Skeletal muscle satellite cell (primary cell): ENCODE measurements around the gene RNF157.

Experiments
- H3K27me3 ChIP-seq: 2 replicates; pipeline ENCODE4 v1.7.0; 2013; ENCODE audit warnings: low read length; ENCODE audit not compliant: control insufficient read depth, insufficient read depth
- H3K36me3 ChIP-seq: 2 replicates; pipeline ENCODE4 v1.7.0; 2013; ENCODE audit warnings: mild to moderate bottlenecking, control low read depth, low read length; ENCODE audit not compliant: insufficient read depth
- H3K4me1 ChIP-seq: 2 replicates; pipeline ENCODE4 v1.7.0; 2013; ENCODE audit warnings: low read length; ENCODE audit not compliant: control insufficient read depth, insufficient read depth
- H3K4me2 ChIP-seq: 2 replicates; pipeline ENCODE4 v1.7.0; 2013; ENCODE audit warnings: mild to moderate bottlenecking, low read length
- H3K4me3 ChIP-seq: 2 replicates; pipeline ENCODE4 v1.7.0; 2013; ENCODE audit warnings: low read length
- H3K9ac ChIP-seq: 2 replicates; pipeline ENCODE4 v1.7.0; 2013; ENCODE audit warnings: mild to moderate bottlenecking, low read depth, low read length, moderate library complexity
- H3K9me3 ChIP-seq: replicated peaks from 2 replicates; pipeline ENCODE4 v1.7.0; 2013; ENCODE audit warnings: mild to moderate bottlenecking, control low read depth, low read length

Gene RNF157

DNA sequence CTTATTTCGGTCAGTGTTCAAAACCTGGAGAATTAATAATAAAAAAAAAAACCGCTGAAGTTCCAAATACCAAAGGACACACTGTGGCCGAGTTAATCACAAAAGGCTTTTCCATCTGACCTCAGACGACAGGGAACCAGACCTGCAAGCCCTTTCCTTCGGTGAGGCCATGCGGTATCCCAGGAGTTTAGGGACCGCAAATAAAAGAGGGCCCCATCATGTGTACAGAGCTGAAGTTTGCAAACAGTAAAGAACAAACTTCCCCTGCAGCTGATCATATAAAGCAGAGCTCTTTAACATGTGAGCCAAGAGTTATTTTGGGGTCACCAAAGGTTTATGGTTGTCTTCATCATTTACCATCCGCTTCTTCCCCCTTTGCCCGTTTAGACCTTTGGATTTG lies 66.3 kb downstream of the RNF157 start:
- Histone ChIP-seq H3K9me3 (no peaks in the 10 kb centered on the region), H3K4me2 (no peak overlapping the region), H3K4me3 (no peak overlapping the region), H3K27me3 (peaks cover 9% of the 10 kb centered on the region), H3K4me1 (no peaks in the 10 kb centered on the region), H3K9ac (no peak overlapping the region), H3K36me3 (no peaks in the 10 kb centered on the region)

- Histone ChIP-seq H3K4me1 (no peaks in the 10 kb centered on the region), H3K4me2 (no peak overlapping the region), H3K36me3 (no peaks in the 10 kb centered on the region), H3K27me3 (peaks cover 12% of the 10 kb centered on the region), H3K9me3 (no peaks in the 10 kb centered on the region), H3K4me3 (no peak overlapping the region), H3K9ac (no peak overlapping the region)
Observed at GRCh38 chr17:76173474-76173873, 66.8 kb downstream of the RNF157 start.

DNA sequence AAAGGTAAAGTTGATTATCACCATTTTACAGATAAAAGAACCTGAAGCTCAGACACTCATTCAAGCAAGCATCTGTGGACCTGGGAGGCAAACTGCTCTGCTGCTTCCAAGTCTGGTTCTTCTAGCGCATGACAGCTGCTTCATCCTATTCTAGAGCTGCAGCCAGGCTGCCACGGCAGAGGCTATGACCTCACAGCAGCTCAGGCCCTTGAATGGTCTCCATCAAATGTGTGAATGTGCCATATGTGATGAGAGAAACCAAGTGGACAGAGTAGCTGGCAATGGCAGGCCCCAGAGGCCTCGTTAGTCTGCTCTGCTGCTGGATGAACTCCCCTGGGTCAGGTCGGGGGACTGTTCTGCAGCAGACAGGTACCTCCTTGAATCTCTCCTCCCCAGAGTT lies 68.6 kb downstream of the RNF157 start:
- Histone ChIP-seq H3K9ac (no peak overlapping the region), H3K9me3 (no peaks in the 10 kb centered on the region), H3K36me3 (no peaks in the 10 kb centered on the region), H3K4me2 (no peak overlapping the region), H3K4me3 (no peak overlapping the region), H3K27me3 (peaks cover 20% of the 10 kb centered on the region), H3K4me1 (no peaks in the 10 kb centered on the region)

DNA sequence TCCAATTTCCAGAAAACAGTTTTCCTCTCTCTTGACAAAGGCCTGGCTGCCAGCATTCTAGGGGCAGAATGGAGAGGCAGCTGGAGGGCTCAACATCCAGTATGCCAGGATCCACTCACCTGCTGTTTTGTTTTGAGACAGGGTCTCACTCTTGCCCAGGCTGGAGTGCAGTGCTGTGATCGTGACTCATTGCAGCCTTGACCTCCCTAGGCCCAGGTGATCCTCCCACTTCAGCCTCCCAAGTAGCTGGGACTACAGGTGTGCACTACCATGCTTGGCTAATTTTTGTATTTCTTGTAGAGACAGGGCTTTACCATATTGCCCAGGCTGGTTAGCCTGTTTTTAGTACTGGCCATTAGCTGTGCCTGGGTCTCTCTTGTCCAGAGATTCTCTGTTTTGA lies 70.2 kb downstream of the RNF157 start:
- H3K36me3 ChIP-seq, result no peaks in the 10 kb centered on the region
- H3K4me3 ChIP-seq, result no peak overlapping the region
- H3K9me3 ChIP-seq, result no peaks in the 10 kb centered on the region
- H3K9ac ChIP-seq, result no peak overlapping the region
- no peaks in the 10 kb centered on the region for H3K4me1 ChIP-seq
- no peak overlapping the region for H3K4me2 ChIP-seq
- H3K27me3 ChIP-seq, result peaks cover 27% of the 10 kb centered on the region

DNA sequence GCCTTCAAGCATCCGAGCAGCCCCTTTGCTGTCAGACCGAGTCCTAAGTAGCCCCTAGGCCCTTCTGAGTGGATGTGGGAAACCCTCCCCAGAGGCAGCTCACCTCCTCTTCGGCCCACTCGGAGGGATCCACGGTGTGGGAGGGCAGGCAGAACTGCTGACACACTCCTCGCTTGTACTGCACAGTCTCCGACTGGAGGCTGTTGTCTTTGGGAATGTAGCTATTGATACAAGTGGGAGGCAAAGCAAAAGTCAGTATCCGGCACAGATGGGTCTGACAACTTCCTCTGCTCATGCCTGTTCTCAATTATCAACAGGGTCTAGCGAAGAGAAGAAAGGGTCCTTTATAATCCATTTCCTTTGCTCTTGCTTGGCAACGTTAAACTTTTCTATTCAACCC lies 73.4 kb downstream of the RNF157 start:
- H3K9ac ChIP-seq, result no peak overlapping the region
- peaks cover 31% of the 10 kb centered on the region for H3K27me3 ChIP-seq
- no peaks in the 10 kb centered on the region for H3K36me3 ChIP-seq
- no peaks in the 10 kb centered on the region for H3K4me1 ChIP-seq
- no peak overlapping the region for H3K4me2 ChIP-seq
- H3K4me3 ChIP-seq, result no peak overlapping the region
- H3K9me3 ChIP-seq, result no peaks in the 10 kb centered on the region

- H3K27me3 ChIP-seq, result peaks cover 34% of the 10 kb centered on the region
Observed at GRCh38 chr17:76166168-76166567, 74.1 kb downstream of the RNF157 start.

DNA sequence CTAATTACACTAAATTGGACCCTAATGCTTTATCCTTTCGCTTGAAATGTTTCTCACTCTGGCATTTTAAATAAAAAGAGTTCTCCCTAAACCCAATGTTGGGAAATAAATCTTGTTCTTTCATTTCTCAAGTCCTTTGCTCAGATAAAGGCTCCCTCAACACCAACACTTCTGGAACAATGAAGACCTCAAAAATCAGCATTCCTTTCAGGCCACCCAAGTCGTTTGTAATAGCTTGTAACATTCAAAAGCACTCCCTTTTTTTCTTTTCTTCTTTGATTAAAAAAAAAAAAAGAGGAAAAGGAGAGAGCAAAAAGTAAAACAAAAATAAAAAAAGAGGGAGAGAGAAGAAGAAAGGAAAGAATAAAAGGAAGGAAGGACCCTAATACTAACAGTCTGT lies 76.0 kb downstream of the RNF157 start:
- H3K9ac ChIP-seq, result no peak overlapping the region
- H3K27me3 ChIP-seq, result peaks cover 40% of the 10 kb centered on the region
- no peak overlapping the region for H3K4me2 ChIP-seq
- H3K4me1 ChIP-seq, result no peaks in the 10 kb centered on the region
- no peaks in the 10 kb centered on the region for H3K36me3 ChIP-seq
- H3K4me3 ChIP-seq, result no peak overlapping the region
- H3K9me3 ChIP-seq, result no peaks in the 10 kb centered on the region

More at GRCh38 chr17:76166168-76166567, 74.1 kb downstream of the RNF157 start:
- H3K4me3 ChIP-seq, result no peak overlapping the region
- no peak overlapping the region for H3K4me2 ChIP-seq
- H3K9ac ChIP-seq, result no peak overlapping the region
- no peaks in the 10 kb centered on the region for H3K4me1 ChIP-seq
- H3K9me3 ChIP-seq, result no peaks in the 10 kb centered on the region
- no peaks in the 10 kb centered on the region for H3K36me3 ChIP-seq

DNA sequence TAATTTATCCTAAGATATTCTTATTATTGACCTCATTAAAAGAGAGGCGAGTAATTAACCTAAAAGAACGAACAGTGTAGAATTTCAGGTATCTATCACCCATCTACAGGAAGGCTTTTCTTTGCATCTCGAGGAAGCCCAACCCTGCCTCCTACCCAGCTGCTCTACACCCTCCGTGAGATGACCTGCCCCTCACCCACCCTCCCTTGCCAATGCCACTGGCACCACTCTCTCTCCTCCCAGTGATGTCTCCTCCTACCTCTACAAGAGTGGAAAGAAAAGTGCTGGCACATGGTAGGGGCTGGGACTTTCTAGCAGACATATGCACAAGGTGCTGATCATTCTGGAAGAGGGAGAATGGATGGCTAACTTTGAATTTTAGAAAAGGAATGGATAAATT lies 76.4 kb downstream of the RNF157 start:
- H3K36me3 ChIP-seq, result no peaks in the 10 kb centered on the region
- peaks cover 39% of the 10 kb centered on the region for H3K27me3 ChIP-seq
- H3K4me3 ChIP-seq, result no peak overlapping the region
- no peak overlapping the region for H3K4me2 ChIP-seq
- H3K9ac ChIP-seq, result no peak overlapping the region
- no peaks in the 10 kb centered on the region for H3K4me1 ChIP-seq
- no peaks in the 10 kb centered on the region for H3K9me3 ChIP-seq

GRCh38 chr17:76161619-76162266 lies 78.5 kb downstream of the RNF157 start:
- H3K36me3 ChIP-seq, result no peaks in the 10 kb centered on the region
- H3K27me3 ChIP-seq, result peaks cover 45% of the 10 kb centered on the region
- H3K9me3 ChIP-seq, result no peaks in the 10 kb centered on the region
- H3K4me1 ChIP-seq, result no peaks in the 10 kb centered on the region
- H3K4me3 ChIP-seq, result no peak overlapping the region
- no peak overlapping the region for H3K4me2 ChIP-seq
- no peak overlapping the region for H3K9ac ChIP-seq

- no peaks in the 10 kb centered on the region for H3K36me3 ChIP-seq
Observed at GRCh38 chr17:76160896-76161528, 79.3 kb downstream of the RNF157 start.

GRCh38 chr17:76159157-76159556 lies 81.1 kb downstream of the RNF157 start:
- H3K36me3 ChIP-seq, result no peaks in the 10 kb centered on the region
- H3K4me3 ChIP-seq, result no peak overlapping the region
- no peak overlapping the region for H3K4me2 ChIP-seq
- H3K9me3 ChIP-seq, result no peaks in the 10 kb centered on the region
- no peak overlapping the region for H3K9ac ChIP-seq
- no peaks in the 10 kb centered on the region for H3K4me1 ChIP-seq
- H3K27me3 ChIP-seq, result peaks cover 63% of the 10 kb centered on the region

More at GRCh38 chr17:76160896-76161528, 79.3 kb downstream of the RNF157 start:
- Histone ChIP-seq H3K9ac (no peak overlapping the region), H3K4me2 (no peak overlapping the region), H3K4me1 (no peaks in the 10 kb centered on the region), H3K27me3 (peaks cover 47% of the 10 kb centered on the region), H3K9me3 (no peaks in the 10 kb centered on the region), H3K4me3 (no peak overlapping the region)

DNA sequence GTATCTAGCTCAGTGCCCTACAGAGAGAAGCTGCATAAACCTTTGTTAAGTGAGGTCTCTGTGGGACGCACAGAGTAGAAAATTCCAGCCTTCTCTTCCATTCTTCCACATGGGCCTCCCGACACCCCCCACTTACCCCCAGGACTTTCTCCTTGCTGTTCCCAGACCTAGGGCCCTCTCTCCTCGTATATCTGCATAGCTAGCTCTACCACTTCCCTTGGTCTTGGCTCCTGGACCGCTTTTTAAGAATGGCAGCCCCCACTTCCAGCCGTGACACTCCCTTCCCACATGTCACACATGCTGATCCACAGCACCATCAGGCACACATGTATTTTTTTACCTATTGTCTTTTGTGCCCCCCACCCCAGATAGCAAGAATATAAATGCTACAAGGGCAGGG lies 82.5 kb downstream of the RNF157 start:
- H3K9ac ChIP-seq, result no peak overlapping the region
- H3K4me3 ChIP-seq, result no peak overlapping the region
- H3K36me3 ChIP-seq, result no peaks in the 10 kb centered on the region
- no peaks in the 10 kb centered on the region for H3K4me1 ChIP-seq
- no peak overlapping the region for H3K4me2 ChIP-seq
- no peaks in the 10 kb centered on the region for H3K9me3 ChIP-seq
- peaks cover 67% of the 10 kb centered on the region for H3K27me3 ChIP-seq
